OCI-LY7 (cell line): Measurements from ENCODE around the gene NAGLU. TPM values are rescaled to one million over a fixed set of nuclear protein-coding genes. Genes with fewer than 3 reads are reported as not detected.

Experiments
- BruUV-seq: library from RNA; stranded (reverse); fragments of 400-500 nt; replicated peaks from 2 replicates; lab custom pipeline; 2021; lab: Mats Ljungman, UMichigan
- CTCF ChIA-PET: fragments of 300-600 bp; sonication (Branson Sonifier 250); formaldehyde crosslinking; loops from one replicate; lab custom pipeline; 2022; ENCODE audit warnings: antibody characterized with exemption; ENCODE audit not compliant: unreplicated experiment; lab: Charles Lee
- POLR2A ChIA-PET: fragments of 300-600 bp; sonication (Branson Sonifier 250); formaldehyde crosslinking; loops from one replicate; lab custom pipeline; 2022; ENCODE audit warnings: antibody characterized with exemption; lab: Charles Lee
- DNase-seq: peaks from one replicate; pipeline ENCODE4 v3.0.0-alpha.2; 2015; ENCODE audit warnings: low spot score
- H2AFZ ChIP-seq: fragments of 200-600 bp; sonication (generic), shearing (Covaris generic); 2 replicates; pipeline ENCODE4 v1.6.1; 2014; ENCODE audit warnings: mild to moderate bottlenecking, antibody characterized with exemption, low read length, moderate library complexity
- H3K27ac ChIP-seq: fragments of 200-600 bp; sonication (generic); 2 replicates; pipeline ENCODE4 v1.5.1; 2014; ENCODE audit warnings: mixed run types, low read depth, mild to moderate bottlenecking, moderate library complexity, low read length, inconsistent platforms; ENCODE audit not compliant: poor library complexity, severe bottlenecking
- H3K36me3 ChIP-seq: fragments of 200-600 bp; sonication (generic); 2 replicates; pipeline ENCODE4 v1.6.1; 2014; ENCODE audit warnings: mild to moderate bottlenecking, antibody characterized with exemption, low read length, moderate library complexity, mixed read lengths; ENCODE audit not compliant: insufficient read depth
- H3K4me1 ChIP-seq: fragments of 200-600 bp; sonication (generic); 2 replicates; pipeline ENCODE4 v1.5.1; 2014; ENCODE audit warnings: mild to moderate bottlenecking, low read length; ENCODE audit not compliant: insufficient read depth, poor library complexity, severe bottlenecking
- H3K4me2 ChIP-seq: fragments of 200-600 bp; sonication (generic); 2 replicates; pipeline ENCODE4 v1.6.1; 2014; ENCODE audit warnings: mild to moderate bottlenecking, low read length
- H3K4me3 ChIP-seq: fragments of 200-600 bp; sonication (generic); 2 replicates; pipeline ENCODE4 v1.5.1; 2014; ENCODE audit warnings: mild to moderate bottlenecking, low read depth, low read length; ENCODE audit not compliant: poor library complexity, severe bottlenecking
- H3K79me2 ChIP-seq: fragments of 200-600 bp; sonication (generic); 2 replicates; pipeline ENCODE4 v1.6.1; 2016; ENCODE audit warnings: low read depth, mild to moderate bottlenecking, low read length, moderate library complexity, mixed read lengths; ENCODE audit not compliant: insufficient read depth
- H3K9me2 ChIP-seq: fragments of 200-600 bp; sonication (generic); 2 replicates; pipeline ENCODE4 v1.6.1; 2016; ENCODE audit warnings: mild to moderate bottlenecking, low read length, mixed read lengths; ENCODE audit not compliant: insufficient read depth
- H3K9me3 ChIP-seq: fragments of 200-600 bp; sonication (generic); 2 replicates; pipeline ENCODE4 v1.6.1; 2014; ENCODE audit warnings: mild to moderate bottlenecking, mixed run types, low read length, mixed read lengths
- H4K20me1 ChIP-seq: fragments of 200-600 bp; sonication (generic); 2 replicates; pipeline ENCODE4 v1.6.1; 2014; ENCODE audit warnings: mild to moderate bottlenecking, antibody characterized with exemption, low read length, moderate library complexity, mixed read lengths; ENCODE audit not compliant: insufficient read depth
- CTCF ChIP-seq: fragments of 200-600 bp; sonication (generic); conservative IDR thresholded peaks from 2 replicates; pipeline ENCODE4 v1.5.1; 2014; ENCODE audit warnings: mild to moderate bottlenecking, antibody characterized with exemption, low read length, moderate library complexity, mixed read lengths
- EZH2phosphoT487 ChIP-seq: fragments of 200-600 bp; sonication (generic); IDR thresholded peaks from 2 replicates; pipeline ENCODE4 v1.6.1; 2018; ENCODE audit warnings: low read depth, borderline replicate concordance, mild to moderate bottlenecking, mixed run types, antibody characterized with exemption, low read length, moderate library complexity, mixed read lengths
- intact Hi-C: fragments of 100-400 bp; cut with micrococcal nuclease; formaldehyde crosslinking; loops from one replicate; pipeline ENCODE4 v1.10.0; 2022; ENCODE audit not compliant: unreplicated experiment
- total RNA-seq, 2 experiments: library from RNA; depleted of rRNA in 1 of 2; stranded (reverse); fragments of >200 nt in 1 of 2; shearing (Covaris generic) in 1 of 2; gene quantifications; 2 replicates each; pipeline ENCODE4 v1.2.3, GENCODE V29; 2014 to 2022

Gene NAGLU
- total RNA-seq, 2 experiments from 2014 or later = 37.6 to 42.8 TPM

DNA sequence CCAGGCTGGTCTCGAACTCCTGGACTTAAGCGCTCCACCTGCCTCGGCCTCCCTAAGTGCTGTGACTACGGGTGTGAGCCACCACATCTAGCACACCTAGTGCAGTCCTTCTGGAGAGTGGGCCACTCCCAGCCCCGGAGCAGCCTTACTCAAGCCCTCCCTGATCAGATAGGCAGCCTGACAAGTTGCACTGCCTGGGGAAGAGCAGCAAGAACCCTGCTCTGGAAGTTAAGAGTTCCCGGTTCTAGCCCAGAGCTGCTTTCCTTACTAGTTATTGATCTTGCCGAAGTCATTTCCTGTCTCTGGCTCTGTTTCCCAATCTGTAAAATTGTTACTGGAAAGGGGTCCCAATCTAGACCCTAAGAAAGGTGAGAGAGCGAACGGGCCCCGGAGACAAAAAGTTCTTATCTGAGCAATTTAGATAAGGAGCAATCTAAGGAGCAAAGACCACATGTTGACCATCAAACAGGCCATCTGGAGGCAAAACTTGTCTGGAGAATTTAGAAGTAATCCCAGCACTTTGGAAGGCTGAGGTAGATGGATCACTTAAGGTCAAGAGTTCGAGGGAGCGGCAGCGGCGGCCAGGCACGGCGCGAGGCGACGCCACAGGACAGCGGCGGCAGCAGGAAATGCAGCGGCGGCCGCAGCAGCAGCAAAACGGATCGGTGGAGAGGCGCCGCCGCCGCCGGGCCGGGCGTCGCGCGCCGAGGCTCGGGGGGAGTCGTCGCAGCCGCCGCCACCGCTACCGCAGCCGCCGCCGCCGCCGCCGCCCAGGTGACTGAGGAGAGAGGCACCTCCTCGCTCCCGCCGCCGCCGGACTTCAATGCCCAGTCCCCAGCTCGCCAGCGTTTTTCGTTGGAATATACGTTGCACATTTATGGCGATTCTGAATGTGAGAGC is 4.3 kb upstream of the NAGLU start:
- peaks cover 30% of the 10 kb centered on the region for H3K4me1 ChIP-seq
- ChIA-PET CTCF (no interaction called here), POLR2A (interaction anchor here (1.4 kb wide), 1 partner anchor 514 kb away, joined by 3 read pairs; the partner anchor contains the start of gene DNAJC7)
- no peak overlapping the region for H3K4me3 ChIP-seq
- H3K9me2 ChIP-seq = no peaks in the 10 kb centered on the region
- no peaks in the 10 kb centered on the region for H4K20me1 ChIP-seq
- BruUV-seq = no TSS peak
- TF ChIP-seq CTCF (no peak), EZH2phosphoT487 (no peak)
- no peaks in the 10 kb centered on the region for H3K36me3 ChIP-seq
- peaks cover under 1% of the 10 kb centered on the region; the same call in 1 of the 2 replicates for H3K79me2 ChIP-seq
- no peak overlapping the region for H3K27ac ChIP-seq
- peak overlapping the region; percentile 64 for H3K4me2 ChIP-seq
- H3K9me3 ChIP-seq = no peaks in the 10 kb centered on the region
- intact Hi-C loops = no loop called here
- H2AFZ ChIP-seq = peak overlapping the region; percentile 56; the same call in 1 of the 2 replicates
- DNase-seq = peak; percentile 32

- H3K4me2 ChIP-seq = peak overlapping the region; percentile 80
- peak; percentile 37 for DNase-seq
- no peaks in the 10 kb centered on the region for H3K9me2 ChIP-seq
- H2AFZ ChIP-seq = peak overlapping the region; percentile 66
- peaks cover 9% of the 10 kb centered on the region for H3K36me3 ChIP-seq
- TSS peak; percentile 93 for BruUV-seq
- ChIA-PET POLR2A (no interaction called here), CTCF (interaction anchor here (0.5 kb wide), 1 partner anchor 480 kb away, joined by 11 read pairs; no protein-coding TSS in a partner anchor)
- H3K4me1 ChIP-seq = peaks cover 31% of the 10 kb centered on the region
- H3K27ac ChIP-seq = peak overlapping the region; percentile 60
- H3K4me3 ChIP-seq = peak overlapping the region; percentile 79
- no peaks in the 10 kb centered on the region for H3K9me3 ChIP-seq
- TF ChIP-seq EZH2phosphoT487 = no peak
- no peak for TF ChIP-seq CTCF
- intact Hi-C loops = loop anchor here (5.0 kb wide), 1 partner anchor 403 kb away; no protein-coding TSS in a partner anchor
- no peaks in the 10 kb centered on the region for H4K20me1 ChIP-seq
- H3K79me2 ChIP-seq = peaks cover 4% of the 10 kb centered on the region; the same call in 1 of the 2 replicates
Measured at GRCh38 chr17:42535155-42536047, 640 bp upstream of the NAGLU start.
